ENCODE measurements around the gene ILK. TPM values are rescaled to one million over a fixed set of nuclear protein-coding genes. Genes with fewer than 3 reads are reported as not detected.

ILK gene
- total and polyA plus RNA-seq, 2 of the 13 experiments (the other 11 are each of a cell fraction or from before 2014, with no cell fraction given): 70.3 to 108 TPM

GRCh38 chr11:6619004-6619745 lies 15.6 kb downstream of the ILK start, which contains the start of gene TPP1 (continued):
- TF ChIP-seq ZNF713 (CRISPR knock-in tag; IDR thresholded peaks at IDR 0.05) (no peak), GATAD1 (CRISPR knock-in tag; IDR thresholded peaks at IDR 0.05) (peak; percentile 96), ZBED4 (CRISPR knock-in tag; IDR thresholded peaks at IDR 0.05; ENCODE audit: borderline replicate concordance) (0 out of 2 replicates have a peak, but pooled peaks have one; percentile 34), ZNF510 (CRISPR knock-in tag; IDR thresholded peaks at IDR 0.05; ENCODE audit: low read depth) (no peak), THAP9 (CRISPR knock-in tag; IDR thresholded peaks at IDR 0.05; ENCODE audit: borderline replicate concordance) (0 out of 2 replicates have a peak, but pooled peaks have one; percentile 13), SP5 (CRISPR knock-in tag; IDR thresholded peaks at IDR 0.05; ENCODE audit: borderline replicate concordance, low read depth) (0 out of 2 replicates have a peak, but pooled peaks have one; percentile 32), FLYWCH1 (CRISPR knock-in tag; IDR thresholded peaks at IDR 0.05) (no peak), GZF1 (CRISPR knock-in tag; IDR thresholded peaks at IDR 0.05) (no peak), ZNF12 (CRISPR knock-in tag; IDR thresholded peaks at IDR 0.05) (no peak), ZNF17 (CRISPR knock-in tag; IDR thresholded peaks at IDR 0.05) (no peak), MED8 (CRISPR knock-in tag; IDR thresholded peaks at IDR 0.05; ENCODE audit: insufficient replicate concordance) (no peak), JUND (CRISPR knock-in tag; IDR thresholded peaks at IDR 0.05) (no peak), ZNF768 (CRISPR knock-in tag; IDR thresholded peaks at IDR 0.05) (no peak), NR2F2 (IDR thresholded peaks at IDR 0.05; ENCODE audit: borderline replicate concordance, low read depth) (peak; percentile 32; the same call in 1 of the 2 replicates), ATF6 (CRISPR knock-in tag; conservative IDR thresholded peaks at IDR 0.05) (no peak), PBX3 (CRISPR knock-in tag; IDR thresholded peaks at IDR 0.05; ENCODE audit: borderline replicate concordance) (no peak), PBX2 (CRISPR knock-in tag; IDR thresholded peaks at IDR 0.05) (no peak)
